H1 (cell line): ENCODE results near the gene LMNTD1. TPM values are rescaled to one million over a fixed set of nuclear protein-coding genes. Genes with fewer than 3 reads are reported as not detected.

ENCODE experiments used
- CTCF ChIA-PET: fragments of 300-600 bp; sonication (Branson Sonifier 250); formaldehyde crosslinking; loops from one replicate; lab custom pipeline; 2021; ENCODE audit not compliant: partially characterized antibody; lab: Charles Lee
- POLR2A ChIA-PET: fragments of 300-600 bp; sonication (Branson Sonifier 250); formaldehyde crosslinking; loops from one replicate; lab custom pipeline; 2021; ENCODE audit warnings: inconsistent platforms; ENCODE audit not compliant: partially characterized antibody; lab: Charles Lee
- DNase-seq, 2 experiments: peaks; one replicate each; pipeline versions ENCODE4 v3.0.0 to v3.0.0-alpha.2; 2010 to 2022; ENCODE audit warnings: low spot score in 2 of 2, low read depth in 1 of 2, mixed read lengths in 1 of 2
- FAIRE-seq: peaks from 2 replicates; lab custom pipeline; 2011; peaks lifted over from hg19 to GRCh38; lab: Jason Lieb, UNC
- H2AFZ ChIP-seq: 2 replicates; pipeline ENCODE4 v1.8.1; 2012; ENCODE audit warnings: low read length, inconsistent platforms
- H2AK5ac ChIP-seq: 2 replicates; pipeline ENCODE4 v1.6.1; 2013; ENCODE audit warnings: low read depth, low read length
- H2BK120ac ChIP-seq: replicated peaks from 2 replicates; pipeline ENCODE3; 2013; ENCODE audit warnings: low read depth, low read length, inconsistent platforms
- H2BK12ac ChIP-seq: 2 replicates; pipeline ENCODE4 v1.6.1; 2013; ENCODE audit warnings: low read depth, low read length
- H2BK15ac ChIP-seq: 2 replicates; pipeline ENCODE4 v1.6.1; 2013; ENCODE audit warnings: low read length
- H2BK20ac ChIP-seq: 2 replicates; pipeline ENCODE4 v1.6.1; 2013; ENCODE audit warnings: low read length
- H2BK5ac ChIP-seq: 2 replicates; pipeline ENCODE4 v1.6.1; 2013; ENCODE audit warnings: low read depth, low read length
- H3K14ac ChIP-seq: 2 replicates; pipeline ENCODE4 v1.6.1; 2013; ENCODE audit warnings: inconsistent platforms; ENCODE audit not compliant: insufficient read length
- H3K18ac ChIP-seq: 2 replicates; pipeline ENCODE4 v1.6.1; 2013; ENCODE audit warnings: low read length; ENCODE audit errors: extremely low read depth
- H3K23ac ChIP-seq: 2 replicates; pipeline ENCODE4 v1.6.1; 2013; ENCODE audit warnings: inconsistent platforms; ENCODE audit not compliant: insufficient read length
- H3K23me2 ChIP-seq: 2 replicates; pipeline ENCODE4 v1.6.1; 2013; ENCODE audit warnings: low read depth, low read length
- H3K27ac ChIP-seq: 2 replicates; pipeline ENCODE4 v1.6.1; 2011; ENCODE audit warnings: low read depth, low read length, inconsistent platforms
- H3K27me3 ChIP-seq, 4 experiments: replicated peaks in 1 of 4; 1 replicate in 1 of 4; 2 replicates in 3 of 4; pipeline versions ENCODE4 v1.6.1 to v1.8.1; 2011 to 2013; ENCODE audit warnings: low read length in 3 of 4, mild to moderate bottlenecking in 3 of 4, inconsistent platforms in 2 of 4, mixed read lengths in 2 of 4, moderate library complexity in 1 of 4; ENCODE audit not compliant: control insufficient read depth in 3 of 4, insufficient read depth in 3 of 4; ENCODE audit errors: extremely low read depth in 1 of 4
- H3K36me3 ChIP-seq, 4 experiments: 2 replicates each; pipeline versions ENCODE4 v1.6.1 to v1.8.1; 2011 to 2013; ENCODE audit warnings: mild to moderate bottlenecking in 4 of 4, low read length in 3 of 4, moderate library complexity in 2 of 4, control low read depth in 1 of 4, inconsistent platforms in 1 of 4; ENCODE audit not compliant: insufficient read depth in 4 of 4, control insufficient read depth in 2 of 4
- H3K4ac ChIP-seq: replicated peaks from 2 replicates; pipeline ENCODE3; 2013; ENCODE audit warnings: low read length, low read depth, mixed read lengths, inconsistent platforms; ENCODE audit not compliant: insufficient read length
- H3K4me1 ChIP-seq, 4 experiments: replicated peaks in 1 of 4; 1 replicate in 1 of 4; 2 replicates in 3 of 4; pipeline versions ENCODE4 v1.6.1 to v1.8.1; 2011 to 2013; ENCODE audit warnings: low read length in 3 of 4, inconsistent platforms in 2 of 4, mixed read lengths in 1 of 4; ENCODE audit not compliant: insufficient read depth in 4 of 4, control insufficient read depth in 3 of 4
- H3K4me2 ChIP-seq, 2 experiments: 2 replicates each; pipeline versions ENCODE4 v1.6.1 to v1.8.1; 2011 to 2013; ENCODE audit warnings: low read depth in 2 of 2, low read length in 2 of 2, control low read depth in 1 of 2, inconsistent platforms in 1 of 2, mild to moderate bottlenecking in 1 of 2; ENCODE audit not compliant: insufficient read depth in 1 of 2
- H3K4me3 ChIP-seq, 4 experiments: fragments of 200-600, 300-600 bp in 1 of 4; sonication (generic), shearing (Covaris generic), sonication (Bioruptor Twin) in 1 of 4; 2 replicates each; pipeline versions ENCODE4 v1.5.1 to v1.8.1; 2011 to 2016; ENCODE audit warnings: low read length in 4 of 4, low read depth in 3 of 4, control low read depth in 2 of 4, inconsistent platforms in 2 of 4, mild to moderate bottlenecking in 2 of 4, mixed read lengths in 1 of 4, moderate library complexity in 1 of 4; ENCODE audit not compliant: insufficient read depth in 2 of 4; ENCODE audit errors: extremely low read depth in 1 of 4
- H3K56ac ChIP-seq: replicated peaks from 2 replicates; pipeline ENCODE3; 2013; ENCODE audit warnings: low read depth, mild to moderate bottlenecking, mixed read lengths, low read length, inconsistent platforms; ENCODE audit not compliant: insufficient read length
- H3K79me1 ChIP-seq: 2 replicates; pipeline ENCODE4 v1.6.1; 2013; ENCODE audit warnings: low read depth, low read length, control low read depth
- H3K79me2 ChIP-seq, 2 experiments: 2 replicates each; pipeline versions ENCODE4 v1.6.1 to v1.8.1; 2012 to 2013; ENCODE audit warnings: low read length in 2 of 2, mild to moderate bottlenecking in 2 of 2, inconsistent platforms in 1 of 2; ENCODE audit not compliant: insufficient read depth in 2 of 2, control insufficient read depth in 1 of 2
- H3K9ac ChIP-seq, 4 experiments: replicated peaks in 1 of 4; 1 replicate in 1 of 4; 2 replicates in 3 of 4; pipeline versions ENCODE4 v1.6.1 to v1.8.1; 2011 to 2013; ENCODE audit warnings: low read depth in 3 of 4, low read length in 3 of 4, control low read depth in 2 of 4, mild to moderate bottlenecking in 2 of 4, moderate library complexity in 2 of 4, inconsistent platforms in 1 of 4; ENCODE audit errors: extremely low read depth in 1 of 4
- H3K9me3 ChIP-seq, 2 experiments: 2 replicates each; pipeline versions ENCODE4 v1.6.1 to v1.8.1; 2012 to 2013; ENCODE audit warnings: mild to moderate bottlenecking in 2 of 2, moderate library complexity in 2 of 2, control low read depth in 1 of 2, inconsistent platforms in 1 of 2, low read depth in 1 of 2, low read length in 1 of 2, mixed read lengths in 1 of 2; ENCODE audit not compliant: insufficient read depth in 2 of 2
- H4K20me1 ChIP-seq, 2 experiments: replicated peaks in 1 of 2; 2 replicates each; pipeline versions ENCODE3 to v1.8.1; 2011 to 2013; ENCODE audit warnings: inconsistent platforms in 2 of 2, low read length in 2 of 2, mild to moderate bottlenecking in 1 of 2; ENCODE audit not compliant: insufficient read depth in 2 of 2, control insufficient read depth in 1 of 2
- H4K5ac ChIP-seq: 2 replicates; pipeline ENCODE4 v1.6.1; 2013; ENCODE audit warnings: low read length, low read depth, mixed read lengths, inconsistent platforms; ENCODE audit not compliant: insufficient read length
- H4K8ac ChIP-seq: 2 replicates; pipeline ENCODE4 v1.8.0; 2013; ENCODE audit warnings: mild to moderate bottlenecking, moderate library complexity, low read length, inconsistent platforms; ENCODE audit not compliant: insufficient read depth; ENCODE audit errors: extremely low read depth
- H4K91ac ChIP-seq: replicated peaks from 2 replicates; pipeline ENCODE3; 2013; ENCODE audit warnings: low read length, mixed read lengths, inconsistent platforms; ENCODE audit not compliant: insufficient read length
- CHD1 ChIP-seq: IDR thresholded peaks from 2 replicates; pipeline ENCODE4 v1.6.1; 2012; ENCODE audit warnings: low read depth, low read length, improper control_type of control experiment
- CTCF ChIP-seq, 3 experiments: IDR thresholded peaks; 1 replicate in 2 of 3; 2 replicates in 1 of 3; pipeline versions ENCODE4 v1.5.1 to v1.6.1; 2011; ENCODE audit warnings: low read length in 3 of 3, mild to moderate bottlenecking in 3 of 3, inconsistent platforms in 2 of 3, low read depth in 1 of 3, moderate library complexity in 1 of 3; ENCODE audit not compliant: insufficient read depth in 1 of 3; ENCODE audit errors: control extremely low read depth in 1 of 3
- GABPA ChIP-seq: IDR thresholded peaks from 2 replicates; pipeline ENCODE4 v1.6.1; 2011; ENCODE audit warnings: mild to moderate bottlenecking, low read length, moderate library complexity, borderline replicate concordance; ENCODE audit not compliant: insufficient read depth
- HDAC6 ChIP-seq: IDR thresholded peaks from one replicate; pipeline ENCODE4 v1.7.1; 2012; ENCODE audit warnings: low read depth, mild to moderate bottlenecking, inconsistent platforms, low read length, moderate library complexity
- POLR2AphosphoS5 ChIP-seq: IDR thresholded peaks from 2 replicates; pipeline ENCODE4 v1.6.1; 2011; ENCODE audit warnings: low read depth, low read length
- RAD21 ChIP-seq, 2 experiments: IDR thresholded peaks in 1 of 2; conservative IDR thresholded peaks in 1 of 2; 2 replicates each; pipeline ENCODE4 v1.6.1; 2011; ENCODE audit warnings: low read depth in 2 of 2, low read length in 2 of 2, improper control_type of control experiment in 1 of 2, inconsistent platforms in 1 of 2, mild to moderate bottlenecking in 1 of 2, moderate library complexity in 1 of 2
- SAP30 ChIP-seq: fragments of 300-600 bp; sonication (generic); IDR thresholded peaks from 2 replicates; pipeline ENCODE4 v1.7.1; 2012; ENCODE audit warnings: low read length, moderate library complexity, mild to moderate bottlenecking, inconsistent platforms; ENCODE audit not compliant: insufficient read depth, insufficient replicate concordance
- SIX5 ChIP-seq: IDR thresholded peaks from 2 replicates; pipeline ENCODE4 v1.6.1; 2011; ENCODE audit warnings: mild to moderate bottlenecking, low read depth, low read length
- SP2 ChIP-seq: IDR thresholded peaks from 2 replicates; pipeline ENCODE4 v1.6.1; 2012; ENCODE audit warnings: mild to moderate bottlenecking, low read length, inconsistent platforms
- SP4 ChIP-seq: IDR thresholded peaks from 2 replicates; pipeline ENCODE4 v1.6.1; 2012; ENCODE audit warnings: low read length, inconsistent platforms
- TBP ChIP-seq: IDR thresholded peaks from 2 replicates; pipeline ENCODE4 v1.6.1; 2011; ENCODE audit warnings: low read depth, low read length, improper control_type of control experiment
- TCF12 ChIP-seq: IDR thresholded peaks from 2 replicates; pipeline ENCODE4 v1.6.1; 2011; ENCODE audit warnings: low read depth, mild to moderate bottlenecking, low read length
- TEAD4 ChIP-seq: IDR thresholded peaks from 2 replicates; pipeline ENCODE4 v1.6.1; 2012; ENCODE audit warnings: low read depth, low read length, inconsistent platforms, mixed read lengths
- WGBS, 2 experiments: shearing (Covaris generic) in 1 of 2; methylation state at CpG; one replicate each; pipeline versions ENCODE4 v1.1.6 to v1.1.7; 2013 to 2015; ENCODE audit warnings: low lambda C conversion rate in 2 of 2, mixed read lengths in 2 of 2, inconsistent platforms in 1 of 2, low coverage in 1 of 2, missing lambda C conversion rate in 1 of 2; ENCODE audit not compliant: insufficient replicate concordance in 2 of 2, insufficient coverage in 1 of 2, insufficient read length in 1 of 2; ENCODE audit errors: extremely low coverage in 1 of 2, missing lambda C conversion rate in 1 of 2; 5-methylcytosine and 5-hydroxymethylcytosine counted together
- polyA plus RNA-seq, 7 experiments: library from polyadenylated mRNA; depleted of rRNA in 3 of 7; stranded (reverse) in 5 of 7; unstranded in 2 of 7; fragments of >200 nt in 5 of 7; fragments of 200-250 nt in 2 of 7; gene quantifications; 1 replicate in 5 of 7; 2 replicates in 1 of 7; 4 replicates in 1 of 7; pipeline versions ENCODE4 v1.2.1 to v1.2.3, GENCODE V29; 2011 to 2013; ENCODE audit warnings: missing spikeins in 2 of 7, mixed read lengths in 2 of 7
- total RNA-seq: library from RNA; stranded (reverse); fragmentation: NEBNext Ultra II Directional; extraction: Animal tissue kit (Norgen Biotek cat#: 25700); gene quantifications from 2 replicates; pipeline ENCODE4 v1.2.1, GENCODE V29; 2021

LMNTD1 gene
- total and polyA plus RNA-seq, 2 of the 8 experiments (the other 6 are each of a cell fraction or from before 2014, with no cell fraction given): not detected

GRCh38 chr12:25581067-25581466, 28.0 kb upstream of the LMNTD1 start:
- H3K9me3 ChIP-seq: no peaks in the 10 kb centered on the region
- H3K18ac ChIP-seq: no peak overlapping the region
- no peak overlapping the region for H3K14ac ChIP-seq
- no peaks in the 10 kb centered on the region for H4K20me1 ChIP-seq
- H3K4me2 ChIP-seq: no peak overlapping the region
- no peak overlapping the region for H2BK5ac ChIP-seq
- no peak overlapping the region for H3K27ac ChIP-seq
- DNase-seq: no peak
- no peak overlapping the region for H4K5ac ChIP-seq
- no peak overlapping the region for H2BK15ac ChIP-seq
- no peaks in the 10 kb centered on the region for H3K36me3 ChIP-seq
- no peaks in the 10 kb centered on the region for H3K79me1 ChIP-seq
- 91% methylated on average over 5 of the region's 5 CpGs; no CpG with 5 or more reads in 1 of the 2 experiments for WGBS, 2 experiments
- H3K4me1 ChIP-seq: no peaks in the 10 kb centered on the region
- H2BK120ac ChIP-seq: no peak overlapping the region
- H2BK20ac ChIP-seq: no peak overlapping the region
- no peak overlapping the region for H3K9ac ChIP-seq
- ChIA-PET CTCF (interaction anchor here (1.4 kb wide), 1 partner anchor 10 kb away, joined by 4 read pairs; no protein-coding TSS in a partner anchor), POLR2A (no interaction called here)
- no peak overlapping the region for H2AFZ ChIP-seq
- no peak overlapping the region for H2AK5ac ChIP-seq
- H4K8ac ChIP-seq: no peak overlapping the region
- no peak overlapping the region for H3K4ac ChIP-seq
- H3K79me2 ChIP-seq: no peaks in the 10 kb centered on the region
- FAIRE-seq: no peak
- no peak overlapping the region for H2BK12ac ChIP-seq
- H3K4me3 ChIP-seq: no peak overlapping the region
- H3K56ac ChIP-seq: no peak overlapping the region
- H3K23ac ChIP-seq: no peak overlapping the region
- H3K27me3 ChIP-seq: no peaks in the 10 kb centered on the region
- no peak overlapping the region for H4K91ac ChIP-seq
- no peaks in the 10 kb centered on the region; the same call in 1 of the 2 replicates for H3K23me2 ChIP-seq
- TF ChIP-seq TEAD4 (no peak), SP2 (no peak), SAP30 (no peak), SIX5 (no peak), GABPA (no peak), TCF12 (no peak), CHD1 (no peak), POLR2AphosphoS5 (no peak), RAD21 (IDR thresholded peaks at IDR 0.05 in 1 of 2, conservative IDR thresholded peaks at IDR 0.05 in 1 of 2; ENCODE audit: low read depth in 2 of 2, low read length in 2 of 2) (no peak), SP4 (no peak), HDAC6 (no peak), TBP (no peak), CTCF (IDR thresholded peaks at IDR 0.05; ENCODE audit: control extremely low read depth in 1 of 3, insufficient read depth in 1 of 3, low read depth in 1 of 3, low read length in 3 of 3) (no peak)
